SK-MEL-5 (cell line): ENCODE data around the gene ZNF891. TPM values are rescaled to one million over a fixed set of nuclear protein-coding genes. Genes with fewer than 3 reads are reported as not detected.
A peak's percentile ranks its signal among the peaks of the same experiment; 100 is the strongest.

Experiments
- DNase-seq: peaks from one replicate; pipeline ENCODE4 v3.0.0-alpha.2; 2016; ENCODE audit warnings: low read depth, low spot score
- in situ Hi-C: cut with HindIII; loops from 2 replicates; pipeline ENCODE4 v1.10.0; 2016; ENCODE audit warnings: low sequenced_read_pairs, high pct_unique_total_duplicates, low pct_unique_long_range_greater_than_20kb
- total RNA-seq: library from RNA; depleted of rRNA; stranded (reverse); fragments of >200 nt; shearing (Covaris generic); gene quantifications from 2 replicates; pipeline ENCODE4 v1.2.3, GENCODE V29; 2014; rRNA removed

Gene ZNF891
- total RNA-seq, 1 experiment from 2014 or later, result 1.3 TPM

GRCh38 chr12:133080368-133081158, 49.5 kb downstream of the ZNF891 start, which contains the start of gene ZNF140:
Gene ZNF140, plus strand, starts transcription at chr12:133080923. Its CDS starts 398 bp downstream, at chr12:133081321.
- in situ Hi-C loops, result no loop called here
- peak; percentile 96 for DNase-seq

- DNase-seq, result peak; percentile 100
- in situ Hi-C loops, result no loop called here
Observed at GRCh38 chr12:133080026-133080367, 50.1 kb downstream of the ZNF891 start.

DNA sequence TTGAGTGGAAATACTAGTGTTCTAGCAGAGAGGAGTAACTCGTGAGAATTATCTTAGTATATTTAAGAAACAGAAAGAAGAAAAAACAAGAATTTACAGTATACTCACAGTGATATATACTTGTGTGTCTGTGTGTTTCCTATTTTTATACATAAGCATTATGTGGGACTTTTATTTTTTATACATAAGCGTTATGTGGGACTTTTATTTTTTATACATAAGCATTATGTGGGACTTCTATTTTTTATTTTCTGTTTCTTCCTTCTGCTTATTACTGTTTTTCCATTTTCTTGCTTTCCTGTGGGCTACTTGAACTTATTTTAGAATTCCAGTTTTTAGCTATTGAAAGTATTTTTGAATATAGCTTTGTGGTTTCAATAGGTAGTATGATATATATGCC, 56.2 kb downstream of the ZNF891 start:
- in situ Hi-C loops, result no loop called here
- no peak for DNase-seq

DNA sequence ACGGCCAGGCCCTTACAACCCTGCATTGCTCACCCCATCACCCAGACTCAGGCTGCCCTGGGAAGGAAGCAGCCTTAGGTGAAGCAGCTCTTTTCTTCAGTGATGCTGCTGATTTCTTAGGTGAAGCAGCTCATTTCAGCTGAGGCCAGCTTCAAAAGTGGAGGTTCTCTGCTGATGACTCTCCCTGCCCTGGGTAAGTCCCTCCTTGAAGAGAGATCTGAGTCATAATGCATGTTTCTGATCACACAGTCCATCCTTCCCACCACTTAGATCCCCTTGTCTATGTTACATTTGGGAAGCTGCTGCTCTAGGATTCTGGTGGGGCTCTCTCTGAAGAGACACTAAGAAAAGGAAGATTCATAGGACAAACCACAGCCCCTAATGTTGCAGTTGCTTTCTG, 66.5 kb downstream of the ZNF891 start:
- no peak for DNase-seq
- in situ Hi-C loops, result no loop called here

DNA sequence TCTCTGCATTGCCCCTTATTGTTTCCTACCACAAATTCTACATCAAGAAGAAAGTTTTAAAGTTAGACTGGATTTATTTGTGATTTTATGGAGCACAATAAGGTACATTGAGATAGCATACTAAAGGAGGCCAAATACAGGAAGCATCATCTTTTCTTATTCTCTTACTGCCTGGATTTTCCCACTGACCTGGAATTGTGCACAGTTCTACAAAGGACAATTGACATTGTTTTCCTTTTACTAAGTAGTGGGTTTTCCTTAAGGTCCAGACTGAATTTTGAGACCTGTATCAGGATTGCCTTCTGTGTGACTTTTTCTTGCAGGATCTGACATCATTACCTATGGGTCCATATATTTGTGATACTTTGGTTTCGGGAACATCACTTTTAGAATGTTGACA, 68.1 kb downstream of the ZNF891 start:
- in situ Hi-C loops, result no loop called here
- no peak for DNase-seq

GRCh38 chr12:133058203-133059113, 71.6 kb downstream of the ZNF891 start:
- DNase-seq, result no peak

GRCh38 chr12:133057446-133057845, 72.6 kb downstream of the ZNF891 start:
- no peak for DNase-seq

More at GRCh38 chr12:133058203-133059113, 71.6 kb downstream of the ZNF891 start:
- in situ Hi-C loops, result no loop called here

More at GRCh38 chr12:133057446-133057845, 72.6 kb downstream of the ZNF891 start:
- in situ Hi-C loops, result no loop called here

Other genes with a start within 250 kb of the ZNF891 start
- gene CHFR, start 242.7 kb downstream of the ZNF891 start, total RNA-seq, result 24.5 and 25.8 TPM in 2 replicates
- 9.9 and 10.1 TPM in 2 replicates for gene ZNF605, start 174.0 kb downstream of the ZNF891 start, total RNA-seq
- 9.7 and 12.9 TPM in 2 replicates for gene ZNF26, start 143.9 kb downstream of the ZNF891 start, total RNA-seq
- 22.0 and 27.2 TPM in 2 replicates for gene ZNF84, start 92.8 kb downstream of the ZNF891 start, total RNA-seq
- 21.5 and 24.8 TPM in 2 replicates for gene ZNF140, start 49.4 kb downstream of the ZNF891 start, total RNA-seq
- gene ZNF10, start 353 bp upstream of the ZNF891 start, total RNA-seq, result 3.5 and 4.0 TPM in 2 replicates
- 34.0 and 35.5 TPM in 2 replicates for gene ZNF268, start 51.2 kb upstream of the ZNF891 start, total RNA-seq
- not detected in 2 replicates for gene ANHX, start 105.6 kb upstream of the ZNF891 start, total RNA-seq